ENCODE data around the gene TMEM190. TPM values are rescaled to one million over a fixed set of nuclear protein-coding genes. Genes with fewer than 3 reads are reported as not detected.

The TMEM190 gene
- total RNA-seq, 4 donors from 2014 or later, result 2.7 TPM; not detected in 3

DNA sequence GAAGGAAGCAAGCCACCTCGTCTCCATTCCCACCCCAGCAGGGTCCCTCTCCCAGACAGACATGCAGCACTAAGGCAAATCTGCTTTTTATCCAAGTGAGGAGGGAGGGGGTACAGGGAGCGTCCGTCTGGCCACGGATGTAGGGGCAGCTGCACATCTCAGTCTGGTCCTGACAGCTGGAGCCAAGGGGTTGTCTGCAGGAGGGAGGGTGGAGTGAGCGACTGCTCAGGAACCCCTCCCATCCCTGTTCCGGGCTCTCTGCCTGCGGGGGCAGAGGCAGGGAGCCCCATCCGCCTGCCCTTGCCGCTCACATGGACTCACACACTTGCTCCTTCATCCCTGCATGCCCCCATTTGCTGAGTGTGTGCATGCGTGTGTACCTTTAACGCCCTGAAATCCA lies 2.5 kb downstream of the TMEM190 start:
- no peaks in the 10 kb centered on the region for H3K9me3 ChIP-seq
- no peak overlapping the region for H3K4me3 ChIP-seq
- peaks cover 3 to 42% of the 10 kb centered on the region in 2 donors for H3K27me3 ChIP-seq
- WGBS, 2 donors, result 63 to 69% methylated on average over 11 of the region's 11 CpGs
- TF ChIP-seq, protein P1, sequence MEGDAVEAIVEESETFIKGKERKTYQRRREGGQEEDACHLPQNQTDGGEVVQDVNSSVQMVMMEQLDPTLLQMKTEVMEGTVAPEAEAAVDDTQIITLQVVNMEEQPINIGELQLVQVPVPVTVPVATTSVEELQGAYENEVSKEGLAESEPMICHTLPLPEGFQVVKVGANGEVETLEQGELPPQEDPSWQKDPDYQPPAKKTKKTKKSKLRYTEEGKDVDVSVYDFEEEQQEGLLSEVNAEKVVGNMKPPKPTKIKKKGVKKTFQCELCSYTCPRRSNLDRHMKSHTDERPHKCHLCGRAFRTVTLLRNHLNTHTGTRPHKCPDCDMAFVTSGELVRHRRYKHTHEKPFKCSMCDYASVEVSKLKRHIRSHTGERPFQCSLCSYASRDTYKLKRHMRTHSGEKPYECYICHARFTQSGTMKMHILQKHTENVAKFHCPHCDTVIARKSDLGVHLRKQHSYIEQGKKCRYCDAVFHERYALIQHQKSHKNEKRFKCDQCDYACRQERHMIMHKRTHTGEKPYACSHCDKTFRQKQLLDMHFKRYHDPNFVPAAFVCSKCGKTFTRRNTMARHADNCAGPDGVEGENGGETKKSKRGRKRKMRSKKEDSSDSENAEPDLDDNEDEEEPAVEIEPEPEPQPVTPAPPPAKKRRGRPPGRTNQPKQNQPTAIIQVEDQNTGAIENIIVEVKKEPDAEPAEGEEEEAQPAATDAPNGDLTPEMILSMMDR (IDR thresholded peaks at IDR 0.05), result no peak
- TF ChIP-seq POLR2A (IDR thresholded peaks at IDR 0.05) (no peak), EP300 (IDR thresholded peaks at IDR 0.05) (no peak)
- H3K4me1 ChIP-seq, result peaks cover 0 to 21% (median 3%) of the 10 kb centered on the region in 4 donors
- H3K36me3 ChIP-seq, result no peaks in the 10 kb centered on the region
- no peak overlapping the region for H3K27ac ChIP-seq
- DNase-seq (ENCODE audit: low spot score in 2 of 2), result no peak

DNA sequence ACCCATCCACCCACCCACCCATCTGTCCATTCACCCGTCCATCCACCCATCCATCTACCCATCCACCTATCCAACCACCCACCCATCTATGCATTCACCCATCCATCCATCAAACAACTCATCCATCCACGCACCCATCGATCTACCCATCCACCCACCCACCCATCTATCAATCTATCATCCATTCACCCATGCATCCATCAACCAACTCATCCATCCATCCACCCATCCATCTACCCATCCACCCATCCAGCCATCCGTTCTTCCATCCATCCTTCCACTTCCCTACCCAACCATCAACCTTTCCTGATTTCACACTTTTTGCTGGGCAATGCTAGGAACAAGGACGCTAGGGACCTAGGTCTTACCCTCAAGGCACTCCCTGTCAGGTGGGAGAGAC lies 5.4 kb downstream of the TMEM190 start:
- 95% methylated on average over 5 of the region's 5 CpGs for WGBS, 2 donors
- peaks cover 0 to 14% of the 10 kb centered on the region in 2 donors for H3K27me3 ChIP-seq

DNA sequence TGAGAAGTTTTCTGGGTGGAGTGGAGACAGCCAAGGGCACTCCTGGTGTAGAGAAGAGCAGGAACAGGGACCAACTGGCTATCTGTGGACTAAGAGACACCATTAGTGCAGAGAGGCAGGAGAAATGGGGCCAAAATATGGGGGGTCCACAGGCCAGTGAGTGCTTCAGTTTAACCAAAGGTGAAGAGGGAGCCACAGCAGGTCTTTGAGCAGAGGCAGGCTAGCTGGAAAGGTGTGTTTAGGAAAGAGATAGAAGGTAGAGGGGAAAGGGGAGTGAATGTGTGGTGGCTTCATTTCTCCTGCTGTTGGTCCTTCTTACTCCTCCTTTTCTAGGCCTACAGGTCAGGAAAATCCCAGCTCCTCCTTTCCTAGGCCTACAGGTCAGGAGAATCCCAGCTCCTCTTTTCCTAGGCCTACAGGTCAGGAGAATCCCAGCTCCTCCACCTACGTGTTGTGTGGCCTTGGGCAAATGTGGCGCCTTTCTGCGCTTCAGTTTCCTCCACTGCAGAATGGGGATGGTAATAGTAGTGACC lies 6.0 kb downstream of the TMEM190 start:
- peaks cover 0 to 8% of the 10 kb centered on the region in 2 donors for H3K27me3 ChIP-seq
- no peaks in the 10 kb centered on the region for H3K9me3 ChIP-seq
- whole genome bisulfite sequencing, 2 donors, result 81 to 98% methylated on average over 3 of the region's 3 CpGs
- H3K36me3 ChIP-seq, result peaks cover 0 to 8% (median 3%) of the 10 kb centered on the region in 3 donors
- peaks cover 0 to 35% (median 23%) of the 10 kb centered on the region in 4 donors for H3K4me1 ChIP-seq
- no peak for DNase-seq (ENCODE audit: low spot score in 2 of 2)
- H3K27ac ChIP-seq, result no peak overlapping the region
- no peak overlapping the region for H3K4me3 ChIP-seq
- TF ChIP-seq, protein P1 (IDR thresholded peaks at IDR 0.05), result no peak

More for the DNA sequence above, 5.4 kb downstream of the TMEM190 start:
- peaks cover 0 to 2% (median 0%) of the 10 kb centered on the region in 3 donors for H3K36me3 ChIP-seq
- no peak for DNase-seq (ENCODE audit: low spot score in 2 of 2)
- TF ChIP-seq, protein P1 (IDR thresholded peaks at IDR 0.05), result no peak
- TF ChIP-seq EP300 (IDR thresholded peaks at IDR 0.05) (no peak), POLR2A (IDR thresholded peaks at IDR 0.05) (no peak)
- H3K27ac ChIP-seq, result no peak overlapping the region
- no peak overlapping the region for H3K4me3 ChIP-seq
- H3K4me1 ChIP-seq, result peaks cover 0 to 33% (median 17%) of the 10 kb centered on the region in 4 donors
- no peaks in the 10 kb centered on the region for H3K9me3 ChIP-seq

DNA sequence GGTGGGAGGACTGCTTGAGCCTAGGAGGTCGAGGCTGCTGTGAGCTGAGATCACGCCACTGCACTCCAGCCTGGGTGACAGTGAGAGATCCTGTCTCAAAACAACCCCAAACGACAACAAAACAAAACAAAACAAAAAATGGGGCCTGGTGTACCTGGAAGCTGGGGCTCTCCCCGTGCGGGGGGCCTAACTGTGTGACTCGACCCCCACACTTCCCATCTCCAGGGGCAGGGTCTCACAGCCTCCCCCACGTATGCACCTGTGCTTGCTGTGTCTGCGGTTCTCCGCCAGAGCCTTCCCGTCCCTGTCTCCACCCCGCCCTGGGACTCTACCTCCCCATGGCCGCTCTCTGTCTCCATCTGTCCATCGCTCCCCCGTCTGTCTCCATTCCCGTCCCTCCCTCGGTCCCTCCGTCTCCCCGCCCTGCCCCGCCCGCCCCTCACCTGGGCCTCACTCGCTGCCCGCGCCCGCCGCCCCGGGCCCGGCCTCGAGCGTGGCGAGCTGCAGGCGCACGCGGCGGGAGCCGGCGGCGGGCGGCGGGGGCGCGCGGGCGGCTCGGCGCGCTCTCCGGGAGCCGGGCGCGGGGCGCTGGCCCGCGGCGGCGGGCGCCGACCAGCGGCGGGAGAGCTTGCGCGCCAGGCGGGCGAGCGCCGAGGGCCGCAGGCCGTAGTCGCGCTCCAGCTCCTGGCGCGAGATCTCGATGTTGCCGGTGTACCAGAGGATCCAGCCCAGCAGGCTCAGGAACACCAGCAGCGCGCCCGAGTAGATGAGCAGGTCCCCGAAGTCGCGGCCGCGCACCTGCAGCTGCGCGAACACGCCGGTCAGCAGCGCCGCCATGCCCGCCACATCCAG lies 6.9 kb downstream of the TMEM190 start:
- Histone ChIP-seq H3K9me3 (no peaks in the 10 kb centered on the region), H3K4me3 (peak overlapping the region; percentile 33 to 95 (median 81)), H3K27ac (peak overlapping the region; percentile 79 to 96 (median 86)), H3K27me3 (no peaks in the 10 kb centered on the region), H3K4me1 (peaks cover 0 to 41% (median 31%) of the 10 kb centered on the region in 4 donors), H3K36me3 (peaks cover 0 to 17% (median 12%) of the 10 kb centered on the region in 3 donors)
- no peak for DNase-seq (ENCODE audit: low spot score in 2 of 2)
- 9 to 13% methylated on average over 31 to 46 of the region's 88 CpGs for WGBS, 2 donors
- TF ChIP-seq POLR2A (IDR thresholded peaks at IDR 0.05) (peak in 1 of 2 donors; percentile 28), EP300 (IDR thresholded peaks at IDR 0.05) (peak in 1 of 2 donors; percentile 31)
- TF ChIP-seq, protein P1 (IDR thresholded peaks at IDR 0.05), result peak in 4 of 5 experiments; percentile 16 to 68 (median 48)

Measured in tibial nerve (tissue), 4 donors.